GM12801 (cell line): Measurements from ENCODE around the gene KLHL40.

Experiments used
- CTCF ChIP-seq: IDR thresholded peaks from one replicate; pipeline ENCODE4 v1.5.1; 2011; ENCODE audit warnings: control low read depth; ENCODE audit not compliant: insufficient read length; ENCODE audit errors: extremely low read depth

Gene KLHL40

GRCh38 chr3:42685363-42685881 is at the start of gene KLHL40:
KLHL40 (plus strand) TSS chr3:42685537; CDS start chr3:42685619, 82 bp downstream.
- TF ChIP-seq CTCF, result no peak

GRCh38 chr3:42637001-42637400 is 48.3 kb upstream of the KLHL40 start:
- TF ChIP-seq CTCF, result no peak

- no peak for TF ChIP-seq CTCF
Measured at GRCh38 chr3:42638339-42638842, 46.9 kb upstream of the KLHL40 start.

GRCh38 chr3:42639192-42639591 is 46.1 kb upstream of the KLHL40 start:
- TF ChIP-seq CTCF, result no peak

GRCh38 chr3:42640129-42640528 is 45.2 kb upstream of the KLHL40 start:
- TF ChIP-seq CTCF, result no peak

GRCh38 chr3:42640771-42641370 is 44.5 kb upstream of the KLHL40 start:
- no peak for TF ChIP-seq CTCF

GRCh38 chr3:42647821-42648459 is 37.4 kb upstream of the KLHL40 start:
- no peak for TF ChIP-seq CTCF
